Mesothelial cell of epicardium (in vitro differentiated cells): ENCODE data around the gene SYTL3. TPM values are rescaled to one million over a fixed set of nuclear protein-coding genes. Genes with fewer than 3 reads are reported as not detected.
"Not testable (repeated sequence)": the region's sequence is repeated elsewhere in the genome, so short reads cannot be mapped to it uniquely, and the experiment has no call there.

Experiments
- DNase-seq, 2 experiments: peaks; one replicate each; pipeline ENCODE4 v3.0.0; 2021; ENCODE audit warnings: low spot score in 2 of 2; ENCODE audit not compliant: unreplicated experiment in 2 of 2
- H3K27ac Mint-ChIP-seq: 2 replicates; pipeline ENCODE4 v1.8.0; 2021; ENCODE audit warnings: mixed read lengths
- H3K27me3 Mint-ChIP-seq: 2 replicates; pipeline ENCODE4 v1.8.0; 2021; ENCODE audit warnings: low read depth, mixed read lengths
- H3K36me3 Mint-ChIP-seq: 2 replicates; pipeline ENCODE4 v1.8.0; 2021; ENCODE audit warnings: mixed read lengths
- H3K4me1 Mint-ChIP-seq: 2 replicates; pipeline ENCODE4 v1.8.0; 2021; ENCODE audit warnings: mixed read lengths
- H3K4me3 Mint-ChIP-seq: 2 replicates; pipeline ENCODE4 v1.8.0; 2021; ENCODE audit warnings: mild to moderate bottlenecking, moderate library complexity, mixed read lengths
- H3K9me3 Mint-ChIP-seq: 2 replicates; pipeline ENCODE4 v1.8.0; 2021; ENCODE audit warnings: mixed read lengths
- total RNA-seq: library from RNA; stranded (reverse); gene quantifications from 3 replicates; pipeline ENCODE4 v1.2.1, GENCODE V29; 2021
- TF ChIP-seq, protein P1 (sequence below): fragments of 200-600 bp; sonication (generic); IDR thresholded peaks from one replicate; pipeline ENCODE4 v1.5.0; 2021; ENCODE audit warnings: antibody characterized with exemption; ENCODE audit not compliant: unreplicated experiment

The SYTL3 gene
- total RNA-seq, 1 donor from 2014 or later = 6.1 TPM

DNA sequence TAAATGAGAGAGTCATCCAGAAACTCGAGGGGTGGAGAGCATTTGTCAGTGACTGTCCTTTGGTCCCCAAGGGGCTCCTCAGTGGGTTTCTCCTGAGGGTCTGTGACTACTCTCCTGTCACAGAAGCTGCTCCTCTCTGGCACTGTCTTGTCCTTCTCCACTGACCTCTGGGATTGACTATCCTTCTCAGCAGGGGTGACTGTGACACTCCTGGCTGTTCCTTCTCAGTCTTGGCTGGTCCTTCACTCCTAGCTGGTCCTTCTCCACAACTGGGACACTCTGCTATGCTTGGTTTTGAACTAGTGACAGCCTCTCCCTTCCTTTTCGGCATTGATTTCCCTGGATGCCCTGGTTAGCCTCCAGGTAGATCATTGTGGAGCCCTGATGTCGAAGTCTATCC is 38.8 kb upstream of the SYTL3 start:
- H3K4me1 Mint-ChIP-seq = peaks cover 26% of the 10 kb centered on the region
- peaks cover 22% of the 10 kb centered on the region for H3K36me3 Mint-ChIP-seq
- no peaks in the 10 kb centered on the region for H3K9me3 Mint-ChIP-seq
- peak overlapping the region; percentile 97 for H3K27ac Mint-ChIP-seq
- TF ChIP-seq, protein P1, sequence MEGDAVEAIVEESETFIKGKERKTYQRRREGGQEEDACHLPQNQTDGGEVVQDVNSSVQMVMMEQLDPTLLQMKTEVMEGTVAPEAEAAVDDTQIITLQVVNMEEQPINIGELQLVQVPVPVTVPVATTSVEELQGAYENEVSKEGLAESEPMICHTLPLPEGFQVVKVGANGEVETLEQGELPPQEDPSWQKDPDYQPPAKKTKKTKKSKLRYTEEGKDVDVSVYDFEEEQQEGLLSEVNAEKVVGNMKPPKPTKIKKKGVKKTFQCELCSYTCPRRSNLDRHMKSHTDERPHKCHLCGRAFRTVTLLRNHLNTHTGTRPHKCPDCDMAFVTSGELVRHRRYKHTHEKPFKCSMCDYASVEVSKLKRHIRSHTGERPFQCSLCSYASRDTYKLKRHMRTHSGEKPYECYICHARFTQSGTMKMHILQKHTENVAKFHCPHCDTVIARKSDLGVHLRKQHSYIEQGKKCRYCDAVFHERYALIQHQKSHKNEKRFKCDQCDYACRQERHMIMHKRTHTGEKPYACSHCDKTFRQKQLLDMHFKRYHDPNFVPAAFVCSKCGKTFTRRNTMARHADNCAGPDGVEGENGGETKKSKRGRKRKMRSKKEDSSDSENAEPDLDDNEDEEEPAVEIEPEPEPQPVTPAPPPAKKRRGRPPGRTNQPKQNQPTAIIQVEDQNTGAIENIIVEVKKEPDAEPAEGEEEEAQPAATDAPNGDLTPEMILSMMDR = no peak
- no peaks in the 10 kb centered on the region for H3K27me3 Mint-ChIP-seq
- H3K4me3 Mint-ChIP-seq = peak overlapping the region; percentile 59
- no peak for DNase-seq

DNA sequence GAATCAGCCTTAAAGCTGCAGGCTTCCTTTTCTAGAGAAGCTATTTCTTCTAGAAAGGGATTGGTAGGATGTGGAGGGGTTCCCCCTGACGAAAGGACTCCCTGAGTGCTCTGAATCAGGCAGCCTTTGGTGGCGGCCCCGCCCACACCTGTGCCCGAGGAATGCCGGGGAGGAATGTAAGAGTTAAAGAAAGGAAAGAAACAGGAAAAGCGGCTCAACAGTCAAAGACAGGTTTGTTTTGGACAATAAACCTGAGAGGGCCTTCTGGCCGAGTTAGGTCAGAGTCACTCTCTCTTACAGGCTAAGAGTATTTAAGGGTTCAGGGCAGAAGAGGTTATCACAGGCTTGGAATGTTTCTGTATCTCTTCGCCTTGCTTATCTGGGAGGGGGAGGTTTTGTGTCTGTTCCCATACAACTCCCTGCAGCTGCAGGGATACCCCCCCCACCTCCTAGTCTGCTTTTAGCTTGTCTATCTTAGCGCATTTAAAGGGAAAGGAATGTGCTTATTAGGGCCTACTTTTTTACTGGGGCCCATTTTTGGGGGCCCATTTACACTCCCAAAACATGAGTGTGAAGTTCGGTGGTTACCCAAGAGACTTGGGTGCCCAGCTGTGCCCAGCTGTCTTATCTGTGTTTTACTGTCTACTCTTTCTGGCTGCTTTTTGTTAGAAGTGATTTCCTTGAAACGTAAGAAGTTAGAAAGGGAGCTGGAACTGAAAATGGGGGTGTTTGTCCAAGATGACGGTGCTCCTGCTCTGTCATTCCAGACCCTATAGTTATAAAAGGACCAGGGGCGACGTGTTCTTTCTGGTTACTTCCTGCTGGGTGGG is 38.1 kb upstream of the SYTL3 start:
- H3K36me3 Mint-ChIP-seq = peaks cover 29% of the 10 kb centered on the region
- no peaks in the 10 kb centered on the region for H3K27me3 Mint-ChIP-seq
- peak overlapping the region; percentile 97 for H3K27ac Mint-ChIP-seq
- peaks cover 26% of the 10 kb centered on the region for H3K4me1 Mint-ChIP-seq
- peak overlapping the region; percentile 59 for H3K4me3 Mint-ChIP-seq
- no peaks in the 10 kb centered on the region for H3K9me3 Mint-ChIP-seq
- peak in 1 of 2 experiments; percentile 65 for DNase-seq
- TF ChIP-seq, protein P1 = no peak

DNA sequence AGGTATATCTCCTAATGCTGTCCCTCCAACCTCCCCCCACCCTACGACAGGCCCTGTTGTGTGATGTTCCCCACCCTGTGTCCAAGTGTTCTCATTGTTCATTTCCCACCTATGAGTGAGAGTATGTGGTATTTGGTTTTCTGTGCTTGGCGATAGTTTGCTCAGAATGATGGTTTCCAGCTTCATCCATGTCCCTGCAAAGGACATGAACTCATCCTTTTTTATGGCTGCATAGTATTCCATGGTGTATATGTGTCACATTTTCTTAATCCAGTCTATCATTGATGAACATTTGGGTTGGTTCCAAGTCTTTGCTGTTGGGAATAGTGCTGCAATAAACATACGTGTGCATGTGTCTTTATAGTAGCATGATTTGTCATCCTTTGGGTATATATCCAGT is 35.2 kb upstream of the SYTL3 start:
- H3K36me3 Mint-ChIP-seq = peaks cover 53% of the 10 kb centered on the region
- not testable (repeated sequence) for H3K4me3 Mint-ChIP-seq, H3K27ac Mint-ChIP-seq, DNase-seq, H3K27me3 Mint-ChIP-seq, H3K9me3 Mint-ChIP-seq
- H3K4me1 Mint-ChIP-seq = peaks cover 26% of the 10 kb centered on the region

DNA sequence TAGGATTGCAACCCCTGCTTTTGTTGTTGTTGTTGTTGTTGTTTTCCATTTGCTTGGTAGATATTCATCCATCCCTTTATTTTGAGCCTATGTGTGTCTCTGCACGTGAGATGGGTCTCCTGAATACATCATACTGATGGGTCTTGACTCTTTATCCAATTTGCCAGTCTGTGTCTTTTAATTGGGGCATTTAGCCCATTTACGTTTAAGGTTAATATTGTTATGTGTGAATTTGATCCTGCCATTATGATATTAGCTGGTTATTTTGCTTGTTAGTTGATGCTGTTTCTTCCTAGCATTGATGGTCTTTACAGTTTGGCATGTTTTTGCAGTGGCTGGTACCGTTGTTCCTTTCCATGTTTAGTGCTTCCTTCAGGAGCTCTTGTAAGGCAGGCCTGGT is 31.6 kb upstream of the SYTL3 start:
- H3K4me3 Mint-ChIP-seq, H3K27me3 Mint-ChIP-seq, DNase-seq, H3K27ac Mint-ChIP-seq, H3K4me1 Mint-ChIP-seq: not testable (repeated sequence)
- Mint-ChIP-seq H3K9me3 (peaks cover 10% of the 10 kb centered on the region), H3K36me3 (peaks cover 70% of the 10 kb centered on the region)

DNA sequence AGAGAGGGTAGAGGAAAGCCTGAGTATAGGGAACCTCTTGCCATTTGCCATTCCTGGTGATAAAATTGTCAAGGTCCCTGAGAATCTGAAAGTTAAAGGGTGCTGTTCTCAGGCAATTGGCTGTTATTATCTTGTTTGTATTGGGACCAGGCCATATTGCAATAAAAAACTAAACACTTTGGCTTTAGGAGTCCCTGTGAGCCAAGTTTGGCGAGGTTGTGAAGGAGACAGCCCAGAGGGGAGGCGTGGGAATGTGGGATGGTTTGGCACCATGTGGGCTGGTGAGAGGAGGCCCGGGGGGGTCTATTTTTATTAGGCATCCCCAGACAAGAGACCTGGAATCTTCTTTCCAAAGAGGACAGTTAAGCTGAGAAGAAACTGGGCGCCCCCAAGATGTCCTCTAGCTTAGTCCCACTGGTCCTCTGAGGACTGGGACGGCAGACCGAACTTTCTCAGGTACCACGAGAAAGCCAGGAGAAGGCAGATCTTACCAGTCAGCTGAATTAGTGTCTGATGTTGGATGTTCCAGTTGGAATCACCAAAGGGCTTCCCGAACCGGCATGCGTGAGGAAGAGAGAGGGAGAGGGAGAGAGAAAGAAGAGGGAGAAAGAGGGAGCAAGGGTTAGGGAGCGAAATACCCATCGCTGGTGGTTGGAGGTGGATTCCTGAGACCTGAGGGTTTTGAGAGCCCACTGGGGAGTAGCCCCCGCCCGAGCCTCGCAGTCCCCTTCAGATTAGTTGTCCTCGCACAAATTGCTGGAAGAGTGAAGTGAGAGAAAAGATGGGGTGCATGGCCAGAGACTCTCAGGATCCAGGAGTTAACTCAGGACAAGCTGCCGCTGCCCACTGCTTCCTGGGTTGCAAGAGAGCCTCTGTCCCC is 29.7 kb upstream of the SYTL3 start:
- peaks cover 10% of the 10 kb centered on the region for H3K9me3 Mint-ChIP-seq
- H3K27me3 Mint-ChIP-seq = no peaks in the 10 kb centered on the region
- TF ChIP-seq, protein P1 = no peak
- H3K4me3 Mint-ChIP-seq = no peak overlapping the region
- peaks cover 64% of the 10 kb centered on the region for H3K36me3 Mint-ChIP-seq
- DNase-seq = no peak
- no peaks in the 10 kb centered on the region for H3K4me1 Mint-ChIP-seq
- H3K27ac Mint-ChIP-seq = no peak overlapping the region

DNA sequence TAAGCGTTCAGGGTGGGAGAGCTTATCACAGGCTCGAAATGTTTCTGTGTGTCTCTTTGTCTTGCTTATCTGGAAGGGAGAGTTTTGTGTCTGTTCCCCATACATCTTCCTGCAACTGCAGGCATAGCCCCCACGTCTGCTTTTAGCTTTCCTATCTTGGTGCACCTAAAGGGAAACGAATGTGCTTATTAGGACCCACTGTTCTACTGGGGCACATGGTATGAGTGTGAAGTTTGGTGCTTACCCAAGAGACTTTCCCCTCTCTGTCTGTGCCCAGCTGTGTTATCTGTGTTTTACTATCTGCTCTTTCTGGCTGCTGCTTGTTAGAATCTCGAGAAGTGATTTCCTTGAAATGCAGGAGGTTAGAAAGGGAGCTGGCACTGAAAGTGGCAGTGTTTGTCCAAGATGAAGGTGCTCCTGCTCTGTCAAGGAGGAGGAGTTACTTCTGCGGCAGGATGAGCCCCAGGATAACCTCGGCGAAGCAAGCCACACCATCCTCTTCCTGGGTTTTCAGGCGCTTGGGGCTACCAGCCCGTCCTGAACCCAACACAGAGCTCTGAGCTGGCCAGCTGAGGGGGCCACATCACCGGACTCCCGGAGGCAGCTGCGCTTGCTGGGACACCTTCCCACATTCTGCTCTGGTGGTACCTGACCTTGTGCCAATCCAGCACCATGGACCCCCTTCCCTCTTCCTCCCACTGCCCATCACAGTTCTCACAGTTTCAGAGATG is 28.7 kb upstream of the SYTL3 start:
- Mint-ChIP-seq H3K4me1 (no peaks in the 10 kb centered on the region), H3K4me3 (no peak overlapping the region), H3K9me3 (peaks cover 10% of the 10 kb centered on the region), H3K27me3 (no peaks in the 10 kb centered on the region), H3K27ac (no peak overlapping the region), H3K36me3 (peaks cover 61% of the 10 kb centered on the region)
- TF ChIP-seq, protein P1 = no peak
- no peak for DNase-seq
